Esophagus muscularis mucosa (tissue), 3 donors: ENCODE data around the gene LRRD1.

Source experiments
- CTCF ChIP-seq, 3 experiments: fragments of 200-600 bp in 2 of 3; fragments of 450-650 bp in 1 of 3; sonication (generic) in 2 of 3; IDR thresholded peaks; one replicate each; pipeline ENCODE4 v1.5.1; 2017 to 2019; ENCODE audit warnings: antibody characterized with exemption in 3 of 3, mild to moderate bottlenecking in 2 of 3, moderate library complexity in 1 of 3
- POLR2AphosphoS5 ChIP-seq, 2 donors: sonication (generic); formaldehyde crosslinking; IDR thresholded peaks; one replicate each; pipeline ENCODE4 v1.6.1; 2017; ENCODE audit warnings: antibody characterized with exemption in 2 of 2

- TF ChIP-seq CTCF (IDR thresholded peaks at IDR 0.05) (no peak), POLR2AphosphoS5 (IDR thresholded peaks at IDR 0.05) (no peak)
These were observed 28.4 kb downstream of the LRRD1 start for GRCh38 chr7:92150450-92151017.
